HG03521 (cell line): Measurements from ENCODE around the gene CACNA1C.
"Not testable (repeated sequence)": the region's sequence is repeated elsewhere in the genome, so short reads cannot be mapped to it uniquely, and the experiment has no call there.

Experiments
- ATAC-seq: cut with Tn5 transposase; IDR thresholded peaks from one replicate; pipeline ENCODE4 v1.9.1; 2021; ENCODE audit warnings: mild to moderate bottlenecking, moderate library complexity; ENCODE audit not compliant: unreplicated experiment

Gene CACNA1C

GRCh38 chr12:2491349-2491748 lies 438.6 kb downstream of the CACNA1C start:
- ATAC-seq: not testable (repeated sequence)

DNA sequence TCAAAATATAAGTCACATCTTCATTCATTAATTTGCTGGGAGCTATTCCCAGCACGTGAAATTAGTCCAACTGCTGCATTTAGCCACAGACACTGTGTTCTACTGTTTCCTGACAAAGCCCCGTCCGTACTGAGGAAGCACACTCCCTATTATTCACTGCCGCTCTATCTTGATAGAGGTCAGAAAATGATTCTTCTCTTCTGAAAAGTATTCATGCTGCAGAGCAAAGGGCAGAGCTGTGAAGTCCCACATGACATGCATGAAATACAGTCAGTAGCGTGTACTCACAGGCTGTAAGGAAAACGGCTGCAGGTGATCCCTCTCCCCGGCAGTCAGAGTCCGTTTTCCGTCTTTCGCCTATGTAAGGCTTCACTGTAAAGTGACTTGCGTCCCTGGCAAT lies 439.4 kb downstream of the CACNA1C start:
- ATAC-seq: no peak

DNA sequence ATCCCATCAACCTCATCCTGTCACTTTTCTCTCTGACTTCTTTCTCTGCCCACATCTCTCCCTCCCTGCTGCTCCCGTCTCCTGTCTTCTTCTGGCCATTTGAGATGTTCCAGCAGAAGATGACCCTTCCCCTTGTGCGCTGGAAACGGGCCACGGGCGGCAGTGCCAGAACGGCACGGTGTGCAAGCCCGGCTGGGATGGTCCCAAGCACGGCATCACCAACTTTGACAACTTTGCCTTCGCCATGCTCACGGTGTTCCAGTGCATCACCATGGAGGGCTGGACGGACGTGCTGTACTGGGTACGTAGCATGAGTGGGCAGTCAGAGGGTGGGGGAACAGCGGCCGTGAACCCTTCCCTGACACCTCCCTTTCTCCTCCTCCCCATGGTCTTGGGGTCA lies 440.3 kb downstream of the CACNA1C start:
- no peak for ATAC-seq

DNA sequence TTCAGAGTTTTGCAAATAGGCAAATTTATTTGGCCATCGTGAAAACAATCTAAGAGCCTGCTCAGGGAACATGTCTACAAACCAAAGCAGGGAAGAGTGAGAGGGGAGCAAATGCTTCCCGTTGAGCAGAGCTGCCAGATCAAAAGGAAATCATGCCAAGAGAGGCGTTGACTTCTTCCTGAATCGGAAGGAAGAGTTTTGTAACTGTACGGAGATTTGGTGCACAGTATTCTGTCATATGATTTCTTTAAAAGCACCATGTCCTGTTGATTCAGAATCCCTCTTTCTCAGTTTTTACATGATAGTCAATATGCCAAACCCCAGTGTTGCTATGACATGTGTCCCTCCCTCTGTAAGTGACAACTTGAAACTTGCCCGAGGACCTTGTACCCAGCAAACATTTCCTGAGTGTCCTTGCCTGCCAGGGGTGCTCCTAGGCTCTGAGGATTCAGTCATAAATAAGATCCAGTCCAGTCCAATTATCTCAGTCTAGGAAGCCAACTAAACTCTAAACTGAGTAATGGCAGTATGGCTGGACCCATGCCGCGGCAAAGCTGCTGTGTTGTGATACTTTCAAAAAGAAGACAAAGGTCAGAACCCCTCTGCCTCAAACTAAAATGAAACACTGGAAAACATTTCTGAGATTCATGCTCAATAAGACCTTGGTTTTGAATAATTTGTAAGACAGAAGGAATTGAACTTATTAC lies 441.9 kb downstream of the CACNA1C start:
- ATAC-seq: no peak

DNA sequence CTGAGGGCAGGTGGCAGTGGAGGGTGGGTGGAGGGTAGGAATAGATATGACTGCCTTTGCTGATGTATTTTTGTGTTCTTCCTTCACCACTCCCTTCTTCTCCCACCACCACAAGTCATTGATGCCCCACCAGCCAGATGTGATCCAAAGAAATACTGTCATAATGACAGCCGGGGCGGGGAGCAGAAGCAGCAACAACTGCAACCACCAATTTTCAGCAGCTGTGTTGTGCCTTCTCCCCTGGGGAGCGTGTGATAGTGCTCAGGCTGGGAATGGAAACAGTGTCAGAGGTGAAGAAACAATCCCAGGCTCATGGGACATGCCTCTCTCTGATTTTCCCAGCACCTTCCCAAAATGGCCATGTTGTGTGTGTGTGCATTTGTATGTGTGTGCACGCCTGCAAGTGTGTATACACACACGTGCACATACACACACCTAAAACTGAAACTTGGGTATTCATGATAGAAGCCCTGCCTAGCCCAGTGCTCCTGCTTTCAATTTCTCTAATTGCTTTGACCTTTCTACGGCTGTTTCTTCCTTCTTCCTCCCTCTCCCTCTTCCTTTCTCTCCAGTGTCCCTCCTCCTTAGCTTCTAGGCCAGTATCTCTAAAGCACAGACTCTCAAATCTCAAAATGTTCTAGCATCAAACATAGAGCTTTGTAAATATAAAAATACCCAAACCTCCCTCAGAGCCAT lies 442.8 kb downstream of the CACNA1C start:
- no peak for ATAC-seq

DNA sequence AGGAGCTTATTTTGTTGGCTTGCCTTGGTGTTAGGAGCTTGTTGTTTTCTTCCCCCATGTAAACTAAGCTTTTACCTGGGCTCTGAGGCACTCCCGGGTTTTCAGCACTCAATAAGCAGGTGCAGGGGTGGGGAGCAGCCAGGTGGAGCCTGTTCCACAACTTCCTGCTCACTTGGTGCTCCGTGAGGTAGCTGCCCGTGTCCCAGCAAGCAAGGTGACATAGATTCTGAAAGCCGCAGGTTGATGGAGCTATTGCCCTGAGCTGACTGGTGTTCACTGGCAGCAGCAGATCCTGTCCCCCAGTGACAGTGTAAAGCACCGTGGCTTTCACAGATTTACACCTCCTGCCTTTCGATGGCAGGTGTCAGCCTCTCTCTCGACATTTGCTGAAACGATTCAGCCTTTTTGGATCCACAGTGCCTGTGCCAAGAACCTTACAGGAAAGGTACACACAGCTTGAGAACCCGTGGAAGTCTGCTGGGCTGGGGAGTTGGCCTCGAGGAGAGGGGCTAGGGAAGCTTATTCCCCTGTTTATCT lies 446.2 kb downstream of the CACNA1C start:
- no peak for ATAC-seq

- no peak for ATAC-seq
Measured at GRCh38 chr12:2501464-2502191, 448.8 kb downstream of the CACNA1C start.

- ATAC-seq: no peak
Measured at GRCh38 chr12:2503036-2503435, 450.2 kb downstream of the CACNA1C start.

DNA sequence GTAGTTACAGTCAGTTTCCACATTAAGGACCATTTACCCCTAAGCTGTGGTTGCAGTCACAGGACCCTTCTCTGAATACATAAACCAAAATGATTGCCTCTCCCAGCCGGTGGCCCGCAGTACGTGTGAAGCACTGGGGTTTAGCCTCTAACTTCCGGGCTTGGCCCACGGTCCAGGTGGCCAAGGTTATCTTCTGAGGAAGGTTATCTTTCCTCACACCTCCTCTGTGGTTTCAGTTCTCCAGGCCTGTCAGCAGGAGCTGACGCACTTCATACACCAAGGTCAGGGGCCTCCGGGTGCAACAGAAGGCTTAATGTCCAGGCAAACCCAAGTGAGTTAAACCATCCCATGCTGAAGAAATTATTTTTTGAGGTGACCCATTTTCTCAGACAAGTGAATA lies 451.0 kb downstream of the CACNA1C start:
- ATAC-seq: no peak

- ATAC-seq: no peak
Measured at GRCh38 chr12:2504577-2504976, 451.8 kb downstream of the CACNA1C start.

DNA sequence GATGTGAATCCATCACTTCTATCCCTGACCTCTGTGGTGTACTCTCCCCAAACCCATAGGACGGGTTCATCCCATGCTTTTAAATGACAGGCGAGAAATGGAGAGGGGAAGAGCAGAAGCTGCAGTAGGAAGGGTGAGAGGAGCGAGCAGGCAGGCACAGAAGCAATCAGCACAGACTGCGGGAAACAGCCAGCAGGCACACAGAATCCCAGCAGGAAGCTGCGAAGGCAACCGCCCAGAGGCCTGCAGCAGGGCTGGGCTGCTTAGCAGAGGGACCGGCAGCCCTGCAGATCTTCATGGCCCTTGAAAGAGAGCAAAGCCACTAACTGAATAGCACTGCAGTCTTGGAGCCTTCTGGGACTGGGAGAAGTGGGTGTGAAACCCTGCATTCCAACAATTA lies 455.0 kb downstream of the CACNA1C start:
- no peak for ATAC-seq

DNA sequence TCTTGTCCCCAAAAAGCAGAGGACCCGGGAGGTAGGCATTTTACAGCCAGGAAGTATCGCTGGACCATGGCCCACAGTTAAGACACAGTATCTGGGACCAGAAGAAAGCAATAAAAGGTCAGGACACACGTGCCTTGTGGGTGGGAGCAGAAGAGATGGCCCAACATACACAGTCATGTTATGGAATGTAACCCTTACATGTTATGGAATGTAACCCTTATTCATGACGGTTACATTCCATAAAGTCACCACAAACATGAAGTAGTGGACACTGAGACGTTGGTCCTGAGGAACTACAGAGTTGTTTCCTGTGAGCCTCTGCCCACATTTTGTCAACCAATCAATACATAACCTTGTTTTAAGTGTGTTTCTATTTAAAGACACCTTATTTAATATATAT lies 456.4 kb downstream of the CACNA1C start:
- ATAC-seq: no peak

- ATAC-seq: no peak
Measured at GRCh38 chr12:2510045-2510444, 457.3 kb downstream of the CACNA1C start.

DNA sequence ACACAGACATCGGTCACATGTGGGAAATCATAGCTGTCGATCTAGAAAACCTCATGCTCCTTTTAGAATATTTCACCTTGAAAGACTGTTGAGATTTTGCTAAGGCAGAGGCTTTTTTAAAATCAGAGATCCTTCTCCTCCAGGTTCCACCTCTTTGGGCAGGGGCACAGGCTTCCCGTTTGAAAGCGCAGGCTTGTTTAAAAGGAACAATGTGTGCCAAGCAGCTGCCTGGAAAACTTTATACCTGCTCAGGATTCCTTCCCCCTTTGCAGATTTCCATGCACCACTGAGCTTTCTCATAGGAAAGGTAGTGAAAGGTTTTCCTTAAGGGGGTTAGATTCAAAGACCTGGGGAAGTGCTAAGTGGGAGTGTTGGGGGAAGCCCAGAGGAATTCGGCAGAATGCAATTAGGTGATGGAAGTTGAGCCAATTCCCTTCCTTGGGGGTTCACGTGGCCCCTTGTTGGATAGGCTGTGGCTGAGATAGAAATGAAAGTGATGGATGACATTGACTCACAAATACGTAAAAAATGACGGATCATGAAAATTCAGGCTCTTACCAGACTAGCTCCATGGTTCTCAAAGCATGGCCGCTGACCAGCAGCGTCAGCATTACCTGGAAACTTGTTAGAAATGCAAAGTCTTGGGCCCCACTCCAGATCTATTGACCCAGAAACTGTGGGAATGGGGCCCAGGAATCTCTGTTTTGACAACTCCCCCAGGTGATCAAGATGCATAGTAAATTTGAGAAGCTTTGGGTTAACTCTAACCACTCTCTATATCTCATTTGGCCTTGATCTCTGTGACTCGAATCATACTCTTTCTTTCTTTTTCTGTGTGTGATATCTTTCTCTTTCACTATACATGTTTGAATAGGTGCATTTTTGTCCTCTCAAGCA lies 460.6 kb downstream of the CACNA1C start:
- no peak for ATAC-seq

DNA sequence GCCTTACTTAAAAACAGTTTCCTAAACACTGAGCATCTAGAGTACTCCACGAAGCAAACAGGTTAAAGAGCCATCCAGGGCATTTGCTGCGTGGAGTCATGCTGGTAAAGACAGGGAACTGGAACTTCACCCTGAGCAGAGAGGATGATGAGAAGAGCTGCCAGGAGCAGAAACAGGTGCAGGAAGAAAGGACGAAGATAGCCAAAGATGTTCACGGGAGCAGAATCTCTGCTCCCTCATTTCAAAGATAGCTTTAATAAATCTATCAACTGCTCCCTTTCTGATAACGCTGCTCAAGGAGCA lies 461.2 kb downstream of the CACNA1C start:
- no peak for ATAC-seq

DNA sequence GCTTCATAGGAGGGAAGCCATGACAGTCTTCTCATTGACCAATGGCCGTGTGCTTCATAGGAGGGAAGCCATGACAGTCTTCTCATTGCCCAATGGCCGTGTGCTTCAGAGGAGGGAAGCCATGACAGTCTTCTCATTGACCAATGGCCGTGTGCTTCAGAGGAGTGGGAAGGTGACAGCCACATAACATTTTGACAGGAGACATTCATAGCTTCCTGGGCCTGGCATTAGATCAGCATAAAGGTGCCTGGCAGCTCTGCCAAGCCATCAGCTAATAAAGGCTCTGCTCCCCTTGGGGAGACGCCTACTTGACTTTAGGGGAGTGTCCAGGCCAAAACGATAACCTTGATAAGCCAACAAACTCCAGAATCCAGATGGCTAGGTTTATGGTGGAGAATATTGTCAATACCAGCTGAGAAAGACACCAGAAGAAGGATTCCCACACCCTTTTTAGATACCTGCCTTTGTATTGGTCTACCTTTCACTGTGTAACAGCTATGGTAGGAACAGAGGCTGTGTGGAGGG lies 468.0 kb downstream of the CACNA1C start:
- ATAC-seq: no peak

GRCh38 chr12:2523317-2523716 lies 470.5 kb downstream of the CACNA1C start:
- ATAC-seq: no peak

GRCh38 chr12:2523844-2524243 lies 471.1 kb downstream of the CACNA1C start:
- no peak for ATAC-seq

DNA sequence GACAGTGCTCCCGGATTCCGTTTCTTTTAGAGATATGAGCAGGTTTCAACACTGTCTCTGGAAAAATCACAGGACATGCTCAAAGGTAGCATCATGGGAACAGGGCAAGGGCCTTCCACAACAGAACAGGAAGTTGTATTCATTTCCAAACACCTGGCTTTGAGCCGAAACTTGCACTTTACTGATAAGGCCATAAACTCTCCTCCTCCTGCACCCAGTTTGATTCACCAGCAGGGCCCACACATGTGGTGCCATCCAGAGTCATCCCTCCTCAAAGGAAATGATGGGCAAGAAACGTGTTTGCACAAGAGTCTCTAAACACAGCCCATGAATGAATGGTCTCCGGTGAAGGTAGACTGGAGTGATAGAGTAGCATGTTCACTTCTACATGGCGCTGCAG lies 473.6 kb downstream of the CACNA1C start:
- ATAC-seq: no peak

- no peak for ATAC-seq
Measured at GRCh38 chr12:2528001-2528400, 475.2 kb downstream of the CACNA1C start.

DNA sequence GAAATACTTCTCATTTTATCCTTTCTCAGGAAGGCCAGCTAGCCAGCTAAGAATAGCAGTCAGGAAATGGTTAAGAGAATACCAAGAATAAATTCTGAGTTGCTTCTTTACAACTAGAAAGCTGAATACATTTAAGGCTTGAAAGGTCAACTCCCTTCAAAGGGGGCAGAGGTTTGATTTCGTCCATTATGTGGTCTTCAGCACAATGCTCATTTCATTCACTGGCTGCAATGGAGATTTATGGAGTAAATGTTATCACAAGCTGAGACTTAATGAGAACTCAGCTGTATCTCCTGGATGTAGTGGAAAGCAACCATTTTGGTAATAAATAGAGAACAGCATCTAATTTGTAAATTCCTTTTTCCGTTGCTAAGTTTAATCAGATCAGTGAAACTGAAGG lies 477.0 kb downstream of the CACNA1C start:
- no peak for ATAC-seq
